Inferior parietal cortex (tissue), 1 donor: ENCODE results near the gene FANK1.
"Not testable (repeated sequence)": the region's sequence is repeated elsewhere in the genome, so short reads cannot be mapped to it uniquely, and the experiment has no call there.

ENCODE experiments used
- DNase-seq: peaks from one replicate; pipeline ENCODE4 v3.0.0-alpha.2; 2016; ENCODE audit errors: extremely low spot score

FANK1 gene

DNA sequence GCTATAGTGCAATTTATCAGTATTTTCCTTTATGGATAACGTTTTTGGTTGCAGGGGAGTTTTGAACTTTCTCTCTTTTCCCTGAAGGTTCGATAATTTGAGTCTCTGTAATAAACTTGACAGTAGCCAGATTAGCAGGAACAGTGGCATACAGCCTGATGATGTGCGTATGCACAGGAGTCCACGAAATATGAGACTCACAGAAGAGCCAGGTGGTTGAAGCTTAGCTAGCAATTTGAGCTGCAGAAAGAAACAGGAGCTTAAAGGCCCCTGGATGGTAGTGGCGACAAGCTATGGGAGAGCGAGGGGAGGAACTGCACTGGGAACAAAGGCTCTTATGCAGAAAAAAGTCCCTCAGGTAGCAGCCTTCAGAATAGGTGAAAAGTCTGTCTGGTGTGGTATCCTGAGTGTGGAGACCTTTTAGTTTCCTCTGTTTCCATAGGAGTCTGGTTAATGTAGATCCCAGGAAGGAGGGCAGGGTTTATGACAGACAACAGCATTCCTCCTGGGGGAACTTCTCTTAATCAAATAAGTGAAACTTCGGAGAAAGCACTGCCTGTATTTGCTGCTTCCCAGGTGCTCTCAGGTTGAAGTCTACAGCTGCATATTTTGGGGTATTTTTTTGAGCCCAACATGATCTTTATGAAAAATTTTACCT, 32.7 kb downstream of the FANK1 start:
- DNase-seq, result no peak

GRCh38 chr10:125929618-125930017, 33.3 kb downstream of the FANK1 start:
- DNase-seq, result no peak

GRCh38 chr10:125933693-125934092, 37.3 kb downstream of the FANK1 start:
- no peak for DNase-seq

DNA sequence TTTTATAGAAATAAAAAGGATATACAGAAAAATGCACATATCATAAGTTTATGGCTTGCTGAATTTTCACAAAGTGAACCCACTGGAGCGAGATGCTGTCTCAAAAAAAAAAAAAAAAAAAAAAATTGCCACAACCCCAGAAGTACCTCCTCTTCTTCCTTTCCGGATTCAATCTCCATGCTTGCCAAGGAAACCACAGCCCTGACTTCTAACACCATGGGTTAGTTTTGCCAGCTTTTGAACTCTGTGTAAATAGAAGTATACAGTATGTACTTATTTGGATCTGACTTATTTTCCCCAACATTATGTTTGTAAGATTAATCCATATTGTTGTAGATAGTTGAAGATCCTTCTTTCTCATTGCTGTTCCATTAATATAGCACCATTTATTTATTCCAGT, 40.0 kb downstream of the FANK1 start:
- DNase-seq, result no peak

DNA sequence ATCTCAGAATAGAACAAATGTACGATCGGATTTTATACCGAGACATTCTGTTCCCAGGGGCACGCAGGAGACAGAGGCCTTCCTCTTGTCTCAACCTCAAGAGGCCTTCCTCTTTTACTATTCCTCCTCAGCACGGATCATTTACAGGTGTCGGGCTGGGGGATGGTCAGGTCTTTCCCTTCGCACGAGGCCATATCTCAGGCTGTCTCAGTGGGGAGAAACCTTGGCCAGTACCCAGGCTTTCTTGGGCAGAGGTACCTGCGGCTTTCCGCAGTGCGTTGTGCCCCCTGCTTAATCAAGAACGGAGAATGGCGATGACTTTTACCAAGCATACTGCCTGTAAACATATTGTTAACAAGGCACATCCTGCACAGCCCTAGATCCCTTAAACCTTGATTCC, 44.2 kb downstream of the FANK1 start:
- no peak for DNase-seq

DNA sequence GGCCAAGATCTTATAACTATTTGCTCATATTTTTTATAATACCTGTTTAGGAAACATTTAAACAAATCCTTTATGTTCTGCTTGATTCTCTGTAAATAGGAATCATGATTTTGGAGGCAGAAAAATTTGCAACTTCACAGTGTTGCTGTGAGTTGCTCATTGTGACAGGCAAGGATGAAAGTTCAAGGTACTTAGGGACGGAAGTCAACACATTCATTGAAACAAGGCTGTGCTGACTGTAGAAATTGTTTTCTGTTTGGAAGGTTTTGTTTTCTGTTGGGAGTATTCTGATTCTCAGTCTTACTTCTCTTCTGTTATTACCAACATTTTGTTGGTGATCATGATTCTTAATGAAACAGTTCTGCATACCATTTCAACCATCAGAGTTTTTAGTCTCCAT, 54.9 kb downstream of the FANK1 start:
- DNase-seq, result no peak

DNA sequence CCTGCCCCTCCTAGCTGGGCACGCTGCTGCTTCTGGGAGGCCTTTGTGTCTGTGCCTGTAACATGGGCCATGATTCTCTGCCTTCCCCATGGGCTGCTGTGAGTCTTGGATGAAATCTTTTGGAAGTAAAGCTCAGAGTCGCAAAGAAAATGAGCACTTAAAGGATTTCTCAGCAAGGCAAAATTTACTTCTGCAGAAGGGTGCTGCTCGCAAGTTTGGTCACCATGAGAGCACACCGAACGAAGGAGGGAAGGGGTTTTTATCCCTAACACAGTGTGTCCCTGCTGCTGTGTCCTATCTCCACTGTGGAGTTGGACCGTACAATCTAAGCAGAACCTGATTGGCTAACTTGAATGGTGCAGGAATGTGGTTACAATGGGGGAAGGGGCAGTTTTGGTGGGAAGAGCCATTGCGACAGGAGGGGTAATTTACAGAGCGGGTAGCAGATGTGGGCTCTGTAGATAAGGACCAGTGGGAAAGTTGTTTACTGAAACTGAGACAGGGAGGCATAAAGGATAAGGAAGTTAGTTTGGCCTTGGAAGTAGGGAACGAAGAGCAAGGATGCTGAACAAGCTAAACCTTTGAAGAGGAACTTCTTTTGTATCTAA, 57.5 kb downstream of the FANK1 start:
- no peak for DNase-seq

- DNase-seq, result no peak
Measured at GRCh38 chr10:125955766-125956165, 59.4 kb downstream of the FANK1 start.

DNA sequence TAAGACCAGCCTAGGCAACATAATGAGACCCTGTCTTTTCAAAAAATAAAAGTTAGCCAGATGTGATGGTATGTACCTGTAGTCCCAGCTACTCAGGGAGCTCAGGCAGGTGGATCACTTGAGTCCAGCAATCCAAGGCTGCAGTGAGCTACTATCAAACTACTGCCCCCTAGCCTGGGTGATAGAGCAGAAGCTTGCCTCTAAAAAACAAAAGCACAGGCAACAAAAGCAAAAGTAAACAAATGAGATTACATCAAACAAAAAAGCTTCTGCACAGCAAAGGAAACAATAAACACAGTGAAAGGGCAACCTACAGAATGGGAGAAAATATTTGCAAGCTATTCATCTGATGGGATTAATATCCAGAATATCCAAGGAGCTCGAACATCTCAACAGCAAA, 65.4 kb downstream of the FANK1 start:
- DNase-seq, result no peak

DNA sequence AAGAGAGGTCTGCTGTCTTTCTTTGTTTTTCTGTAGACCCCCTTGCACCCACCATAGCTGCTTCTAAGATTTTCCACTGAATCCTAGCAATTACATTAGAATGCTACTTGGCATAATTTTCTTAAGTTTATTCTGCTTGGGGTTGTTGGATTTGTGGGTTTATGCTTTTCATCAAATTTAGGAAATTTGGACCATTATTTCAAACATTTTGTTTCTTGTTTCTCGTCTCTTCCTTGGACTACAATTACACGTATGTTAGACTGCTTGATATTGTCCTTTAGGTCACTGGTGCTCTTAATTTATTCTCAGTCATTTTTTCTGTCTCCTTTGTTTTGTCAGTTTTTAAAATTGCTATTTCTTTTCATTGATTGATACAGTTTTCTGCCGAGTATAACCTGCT, 65.8 kb downstream of the FANK1 start:
- no peak for DNase-seq

DNA sequence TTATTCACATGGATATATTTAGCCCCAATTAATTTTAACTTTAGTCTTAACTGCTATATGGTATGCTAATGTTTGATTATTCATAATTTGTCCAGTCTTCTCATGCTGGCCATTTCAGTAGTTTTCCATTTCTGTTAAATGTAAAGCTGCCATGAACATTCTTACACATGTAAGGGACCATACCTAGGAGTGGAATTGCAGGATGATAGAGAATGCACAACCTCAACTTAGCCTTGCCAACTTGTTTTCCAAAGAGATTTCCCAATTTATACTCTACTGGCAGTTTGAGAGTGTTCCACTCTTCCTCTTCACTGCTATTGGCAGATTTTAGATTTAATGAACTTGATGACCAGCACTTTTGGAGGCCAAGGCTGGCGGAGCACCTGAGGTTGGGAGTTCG, 68.2 kb downstream of the FANK1 start:
- DNase-seq, result no peak

DNA sequence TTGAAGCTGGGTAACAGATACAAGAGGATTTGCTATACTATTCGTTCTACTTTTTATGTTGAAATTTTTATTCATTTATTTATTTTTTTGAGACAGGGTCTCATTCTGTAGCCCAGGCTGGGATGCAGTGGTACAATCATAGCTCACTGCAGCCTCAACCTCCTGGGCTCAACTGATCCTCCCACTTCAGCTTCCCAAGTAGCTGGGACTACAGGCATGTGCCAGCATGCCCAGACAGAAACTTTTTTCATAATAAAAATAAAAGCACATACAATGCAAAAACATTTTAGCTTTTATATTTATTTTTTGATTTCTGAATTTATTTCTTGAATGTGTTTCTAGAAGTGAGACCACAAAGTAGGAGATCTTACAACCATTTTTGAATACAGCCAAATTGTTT, 71.2 kb downstream of the FANK1 start:
- DNase-seq, result no peak

DNA sequence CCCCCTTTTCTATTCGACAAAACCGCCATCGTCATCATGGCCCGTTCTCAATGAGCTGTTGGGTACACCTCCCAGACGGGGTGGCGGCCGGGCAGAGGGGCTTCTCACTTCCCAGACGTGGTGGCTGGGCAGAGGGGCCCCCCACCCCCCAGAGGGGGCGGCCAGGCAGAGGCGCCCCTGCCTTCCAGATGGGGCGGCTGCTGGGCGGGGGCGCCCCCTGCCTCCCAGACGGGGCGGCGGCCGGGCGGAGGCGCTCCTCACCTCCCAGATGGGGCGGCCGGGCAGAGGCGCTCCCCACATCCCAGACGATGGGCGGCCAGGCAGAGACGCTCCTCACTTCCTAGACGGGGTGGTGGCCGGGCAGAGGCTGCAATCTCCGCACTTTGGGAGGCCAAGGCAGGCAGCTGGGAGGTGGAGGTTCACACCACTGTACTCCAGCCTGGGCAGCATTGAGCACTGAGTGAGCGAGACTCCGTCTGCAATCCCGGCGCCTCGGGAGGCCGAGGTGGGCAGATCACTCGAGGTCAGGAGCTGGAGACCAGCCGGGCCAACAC, 73.8 kb downstream of the FANK1 start:
- DNase-seq, result not testable (repeated sequence)

DNA sequence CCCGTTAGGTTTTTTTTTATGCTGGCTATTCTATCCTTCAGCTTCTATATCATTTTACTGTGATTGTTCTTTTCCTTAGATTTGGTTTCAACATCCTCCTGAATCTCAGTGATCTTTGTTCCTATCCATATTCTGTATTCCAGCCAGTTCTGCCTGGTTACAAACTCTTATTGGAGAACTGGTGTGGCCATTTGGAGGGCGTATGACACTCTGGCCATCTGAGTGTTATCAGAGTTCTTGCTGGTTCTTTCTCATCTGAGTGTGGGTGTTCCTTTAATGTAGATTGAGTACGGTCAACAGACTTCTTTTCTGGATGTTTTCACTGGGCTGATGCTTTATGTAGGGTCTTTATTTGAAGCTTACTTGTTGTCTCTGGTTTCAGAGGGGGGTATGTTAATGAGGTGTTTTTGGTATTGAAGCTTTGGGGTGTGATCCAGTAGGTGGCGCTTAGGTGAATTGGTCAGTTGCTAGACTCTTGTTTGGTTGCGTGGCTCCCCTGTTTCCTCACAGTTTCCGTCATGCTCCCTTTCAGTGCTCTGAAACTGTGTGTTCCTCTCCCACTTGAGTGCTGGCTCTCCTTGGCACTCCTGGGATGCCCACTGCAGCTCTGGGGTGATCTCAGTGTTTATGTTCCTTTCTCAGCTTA, 80.7 kb downstream of the FANK1 start:
- DNase-seq, result no peak

DNA sequence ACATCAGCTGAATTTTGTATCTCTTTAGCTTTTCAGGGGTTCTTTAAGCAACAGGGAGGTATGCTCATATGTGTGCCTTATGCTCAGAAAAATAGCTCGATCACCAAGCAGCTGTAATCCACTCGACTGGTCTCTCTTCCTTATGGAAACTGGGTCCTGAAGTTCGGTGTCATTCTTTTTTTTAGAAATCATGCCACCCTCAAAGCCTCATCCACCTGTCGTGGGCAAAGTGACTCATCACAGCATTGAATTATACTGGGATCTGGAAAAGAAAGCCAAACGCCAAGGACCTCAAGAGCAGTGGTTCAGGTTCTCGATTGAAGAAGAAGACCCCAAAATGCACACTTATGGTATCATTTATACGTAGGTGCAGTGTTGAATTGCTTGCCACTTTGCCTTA, 83.6 kb downstream of the FANK1 start:
- no peak for DNase-seq

DNA sequence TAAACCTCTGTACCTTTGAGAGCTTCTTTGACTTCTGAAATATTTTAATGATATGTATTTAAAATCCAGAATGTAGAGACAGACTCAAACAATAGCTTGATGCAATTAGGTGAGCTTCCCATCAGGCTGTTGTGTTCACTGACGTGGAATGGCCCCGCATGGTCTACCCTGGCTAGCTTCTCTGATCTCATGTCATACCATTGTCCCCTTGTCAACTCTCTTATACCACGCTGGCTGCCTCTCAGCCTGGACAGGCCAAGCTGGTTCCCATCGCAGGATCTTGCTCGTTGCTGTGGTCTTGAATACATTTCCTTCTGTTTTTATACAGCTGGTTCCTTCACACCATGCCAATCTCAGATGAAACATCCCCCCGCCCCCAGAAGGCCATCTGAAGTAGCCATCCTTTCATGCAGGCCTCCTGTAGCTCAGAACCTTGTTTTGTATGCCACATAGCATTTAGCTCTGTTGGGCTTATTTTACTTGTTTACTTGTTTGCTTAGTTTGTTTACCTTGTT, 84.2 kb downstream of the FANK1 start:
- no peak for DNase-seq

DNA sequence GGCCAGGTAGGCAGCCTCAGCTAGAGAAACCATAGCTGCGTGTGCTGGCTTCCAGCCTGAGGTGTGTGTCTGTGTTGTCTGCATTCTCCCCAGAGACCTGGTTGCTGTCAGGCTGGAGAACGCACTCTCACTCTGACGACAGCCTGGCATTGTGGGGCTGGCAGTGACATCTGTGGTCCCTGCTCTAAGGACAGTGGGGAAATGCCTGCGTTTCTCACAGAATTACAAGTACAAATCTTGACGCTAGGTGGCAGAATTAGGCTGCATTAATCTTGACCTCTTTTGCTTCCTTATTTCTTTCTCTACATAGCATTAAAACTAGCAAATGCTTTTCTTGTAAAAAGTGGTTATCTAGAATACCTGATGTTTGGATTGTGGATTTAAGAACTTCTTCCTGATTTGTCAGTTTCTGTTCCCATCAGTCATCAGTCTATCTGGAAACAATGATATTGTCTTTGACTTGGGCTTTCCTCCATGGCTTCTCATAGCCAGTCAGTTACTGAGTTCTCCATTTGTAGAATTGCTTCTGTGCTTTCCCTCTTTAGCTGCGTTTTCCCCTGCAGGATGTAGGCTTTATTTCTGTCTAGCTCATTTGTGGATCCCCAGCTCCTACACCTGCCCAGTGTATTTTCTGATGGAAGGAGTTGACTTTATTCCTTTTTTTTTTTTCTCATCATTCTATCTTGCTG, 86.0 kb downstream of the FANK1 start:
- DNase-seq, result peak; percentile 92

DNA sequence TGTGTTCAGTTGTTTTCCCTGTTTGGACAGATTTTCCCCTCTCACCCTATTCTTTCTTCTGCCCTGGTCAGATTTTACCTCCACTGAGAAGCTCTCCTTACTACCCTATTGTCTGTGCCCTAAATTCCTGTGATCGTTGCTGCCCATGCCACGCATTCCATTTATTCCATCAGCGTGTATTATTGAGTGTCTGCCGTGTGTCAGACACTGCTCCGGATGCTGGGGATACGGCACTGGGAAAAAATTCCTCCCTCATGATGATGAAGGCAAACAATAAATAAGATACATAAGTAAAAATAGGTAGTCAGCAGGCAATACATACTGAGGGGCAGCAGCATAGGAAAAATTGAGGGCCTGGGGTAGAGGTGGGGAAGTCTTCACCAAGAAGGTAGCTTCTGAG, 86.8 kb downstream of the FANK1 start:
- DNase-seq, result no peak

DNA sequence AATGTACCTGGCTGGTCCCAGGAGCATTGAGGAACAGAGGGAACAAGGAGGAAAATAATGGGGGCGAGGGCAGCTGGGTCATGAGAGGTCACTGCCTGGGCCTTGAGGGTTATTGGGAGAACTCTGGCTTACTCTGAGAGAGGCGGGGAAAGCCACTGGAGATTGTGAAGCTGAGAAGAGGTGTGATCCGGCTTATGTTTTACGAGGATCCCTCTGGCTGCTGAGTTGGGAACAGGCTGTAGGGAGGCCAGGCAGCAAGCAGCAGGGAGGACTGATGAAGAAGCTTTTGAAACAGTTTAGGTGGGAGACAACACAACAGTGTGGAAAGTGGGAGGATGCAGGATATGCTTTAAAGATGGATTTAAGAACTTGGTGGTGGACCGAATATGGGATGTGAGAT, 87.3 kb downstream of the FANK1 start:
- no peak for DNase-seq

- no peak for DNase-seq
Measured at GRCh38 chr10:125984346-125984745, 88.0 kb downstream of the FANK1 start.

GRCh38 chr10:125984865-125985495, 88.6 kb downstream of the FANK1 start:
- no peak for DNase-seq
